ENCODE measurements around the gene STX8. TPM values are rescaled to one million over a fixed set of nuclear protein-coding genes. Genes with fewer than 3 reads are reported as not detected.

The STX8 gene
- total and polyA plus RNA-seq, 4 donors = 14.7 to 39.5 (median 28.7) TPM

DNA sequence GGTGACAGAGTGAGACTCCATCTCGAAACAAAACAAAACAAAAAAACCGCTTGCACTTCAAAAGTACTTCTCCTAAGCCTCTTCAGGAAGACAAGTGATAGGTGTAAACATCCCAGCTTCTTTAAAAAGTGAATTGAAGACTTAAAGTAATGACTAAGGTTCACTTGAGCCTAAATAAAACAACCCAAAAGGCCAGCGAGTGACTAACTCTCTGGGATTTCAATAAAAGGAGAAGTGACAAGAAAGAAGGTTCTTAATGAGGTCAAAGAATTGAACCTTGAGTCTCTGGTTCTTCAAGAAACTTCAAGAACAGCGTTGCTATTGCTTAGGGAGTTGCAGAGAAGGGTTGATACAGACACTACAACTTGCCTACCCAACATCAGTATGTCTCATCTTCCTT, 42.2 kb downstream of the STX8 start (continued):
- TF ChIP-seq, protein P1, sequence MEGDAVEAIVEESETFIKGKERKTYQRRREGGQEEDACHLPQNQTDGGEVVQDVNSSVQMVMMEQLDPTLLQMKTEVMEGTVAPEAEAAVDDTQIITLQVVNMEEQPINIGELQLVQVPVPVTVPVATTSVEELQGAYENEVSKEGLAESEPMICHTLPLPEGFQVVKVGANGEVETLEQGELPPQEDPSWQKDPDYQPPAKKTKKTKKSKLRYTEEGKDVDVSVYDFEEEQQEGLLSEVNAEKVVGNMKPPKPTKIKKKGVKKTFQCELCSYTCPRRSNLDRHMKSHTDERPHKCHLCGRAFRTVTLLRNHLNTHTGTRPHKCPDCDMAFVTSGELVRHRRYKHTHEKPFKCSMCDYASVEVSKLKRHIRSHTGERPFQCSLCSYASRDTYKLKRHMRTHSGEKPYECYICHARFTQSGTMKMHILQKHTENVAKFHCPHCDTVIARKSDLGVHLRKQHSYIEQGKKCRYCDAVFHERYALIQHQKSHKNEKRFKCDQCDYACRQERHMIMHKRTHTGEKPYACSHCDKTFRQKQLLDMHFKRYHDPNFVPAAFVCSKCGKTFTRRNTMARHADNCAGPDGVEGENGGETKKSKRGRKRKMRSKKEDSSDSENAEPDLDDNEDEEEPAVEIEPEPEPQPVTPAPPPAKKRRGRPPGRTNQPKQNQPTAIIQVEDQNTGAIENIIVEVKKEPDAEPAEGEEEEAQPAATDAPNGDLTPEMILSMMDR (IDR thresholded peaks at IDR 0.05; ENCODE audit: low read depth, low read length, missing input control) = no peak
- TF ChIP-seq JUND (IDR thresholded peaks at IDR 0.05) (no peak), NR2F2 (IDR thresholded peaks at IDR 0.05) (no peak), TAF1 (conservative IDR thresholded peaks at IDR 0.05) (no peak), HNF4G (IDR thresholded peaks at IDR 0.05) (no peak), FOXA1 (IDR thresholded peaks at IDR 0.05) (no peak)

DNA sequence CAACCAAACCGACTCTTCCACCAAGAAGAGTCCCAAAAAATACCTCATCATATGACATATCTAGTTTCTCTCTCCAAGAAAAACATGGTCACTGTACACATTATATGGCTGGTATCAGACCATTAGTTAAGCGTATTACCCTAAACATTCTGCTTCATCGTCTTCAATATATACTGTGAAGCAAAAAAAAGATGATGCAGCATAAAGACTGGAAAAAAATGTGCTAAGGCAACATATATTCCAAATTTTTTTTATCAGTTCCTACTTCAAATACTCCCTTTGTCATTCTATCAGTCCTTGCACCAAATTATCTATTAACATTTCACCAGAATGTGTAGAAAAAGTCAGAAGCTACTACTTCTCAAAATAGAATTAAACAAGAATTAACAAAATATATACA, 42.9 kb downstream of the STX8 start:
- no peaks in the 10 kb centered on the region for H3K27me3 ChIP-seq (ENCODE audit: control insufficient read depth in 4 of 4, insufficient read depth in 4 of 4, low read length in 3 of 4)
- TF ChIP-seq NR2F2 (IDR thresholded peaks at IDR 0.05) (no peak), FOXA1 (IDR thresholded peaks at IDR 0.05) (no peak), GABPA (IDR thresholded peaks at IDR 0.05 in 1 of 2, conservative IDR thresholded peaks at IDR 0.05 in 1 of 2) (no peak), RXRA (IDR thresholded peaks at IDR 0.05) (no peak), HNF4A (conservative IDR thresholded peaks at IDR 0.05) (no peak), TAF1 (conservative IDR thresholded peaks at IDR 0.05) (no peak), EGR1 (IDR thresholded peaks at IDR 0.05; ENCODE audit: low read depth in 2 of 2) (no peak), SP1 (IDR thresholded peaks at IDR 0.05) (no peak), HNF4G (IDR thresholded peaks at IDR 0.05) (no peak), RAD21 (IDR thresholded peaks at IDR 0.05) (no peak), YY1 (IDR thresholded peaks at IDR 0.05) (no peak), JUND (IDR thresholded peaks at IDR 0.05) (no peak)
- TF ChIP-seq, protein P2, sequence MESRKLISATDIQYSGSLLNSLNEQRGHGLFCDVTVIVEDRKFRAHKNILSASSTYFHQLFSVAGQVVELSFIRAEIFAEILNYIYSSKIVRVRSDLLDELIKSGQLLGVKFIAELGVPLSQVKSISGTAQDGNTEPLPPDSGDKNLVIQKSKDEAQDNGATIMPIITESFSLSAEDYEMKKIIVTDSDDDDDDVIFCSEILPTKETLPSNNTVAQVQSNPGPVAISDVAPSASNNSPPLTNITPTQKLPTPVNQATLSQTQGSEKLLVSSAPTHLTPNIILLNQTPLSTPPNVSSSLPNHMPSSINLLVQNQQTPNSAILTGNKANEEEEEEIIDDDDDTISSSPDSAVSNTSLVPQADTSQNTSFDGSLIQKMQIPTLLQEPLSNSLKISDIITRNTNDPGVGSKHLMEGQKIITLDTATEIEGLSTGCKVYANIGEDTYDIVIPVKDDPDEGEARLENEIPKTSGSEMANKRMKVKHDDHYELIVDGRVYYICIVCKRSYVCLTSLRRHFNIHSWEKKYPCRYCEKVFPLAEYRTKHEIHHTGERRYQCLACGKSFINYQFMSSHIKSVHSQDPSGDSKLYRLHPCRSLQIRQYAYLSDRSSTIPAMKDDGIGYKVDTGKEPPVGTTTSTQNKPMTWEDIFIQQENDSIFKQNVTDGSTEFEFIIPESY (IDR thresholded peaks at IDR 0.05) = no peak
- TF ChIP-seq, protein P3, sequence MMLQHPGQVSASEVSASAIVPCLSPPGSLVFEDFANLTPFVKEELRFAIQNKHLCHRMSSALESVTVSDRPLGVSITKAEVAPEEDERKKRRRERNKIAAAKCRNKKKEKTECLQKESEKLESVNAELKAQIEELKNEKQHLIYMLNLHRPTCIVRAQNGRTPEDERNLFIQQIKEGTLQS (IDR thresholded peaks at IDR 0.05) = no peak
- TF ChIP-seq, protein P4, sequence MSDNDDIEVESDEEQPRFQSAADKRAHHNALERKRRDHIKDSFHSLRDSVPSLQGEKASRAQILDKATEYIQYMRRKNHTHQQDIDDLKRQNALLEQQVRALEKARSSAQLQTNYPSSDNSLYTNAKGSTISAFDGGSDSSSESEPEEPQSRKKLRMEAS (IDR thresholded peaks at IDR 0.05) = no peak
- WGBS = 97% methylated on average over 3 of the region's 3 CpGs
- DNase-seq (ENCODE audit: low spot score) = no peak
- H3K27ac ChIP-seq (ENCODE audit: low read depth in 1 of 2, low read length in 2 of 2) = no peak overlapping the region
- H3K9ac ChIP-seq (ENCODE audit: low read depth in 1 of 2, low read length in 2 of 2) = no peak overlapping the region
- no peaks in the 10 kb centered on the region for H3K36me3 ChIP-seq (ENCODE audit: control insufficient read depth in 4 of 4, insufficient read depth in 3 of 4, low read depth in 1 of 4, low read length in 3 of 4)
- no peak overlapping the region for H3K4me3 ChIP-seq (ENCODE audit: low read depth in 1 of 3, low read length in 3 of 3)
- H3K4me1 ChIP-seq (ENCODE audit: control insufficient read depth in 4 of 4, insufficient read depth in 4 of 4, low read length in 3 of 4) = peaks cover 0 to 4% (median 0%) of the 10 kb centered on the region in 4 donors
- H3K9me3 ChIP-seq (ENCODE audit: control insufficient read depth in 4 of 4, low read length in 3 of 4) = no peaks in the 10 kb centered on the region

DNA sequence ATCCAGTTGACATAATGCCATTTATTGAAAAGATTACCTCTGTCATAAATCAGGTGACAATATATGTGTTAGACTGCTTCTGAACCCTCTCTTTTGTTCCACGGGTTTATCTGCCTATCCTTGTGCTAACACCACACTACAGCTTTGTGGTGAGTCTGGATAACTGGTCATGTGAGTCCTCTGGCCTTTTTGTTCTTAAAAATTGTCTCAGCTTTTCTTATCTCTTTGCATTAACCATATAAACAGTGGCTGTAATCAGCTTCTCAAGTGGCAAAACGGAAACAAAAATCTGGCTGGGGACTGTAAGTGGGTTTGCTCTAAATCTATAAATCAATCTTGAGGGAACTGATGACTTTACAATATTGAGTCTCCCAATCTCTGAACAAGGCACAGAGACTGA, 44.6 kb downstream of the STX8 start:
- Histone ChIP-seq H3K27me3 (ENCODE audit: control insufficient read depth in 4 of 4, insufficient read depth in 4 of 4, low read length in 3 of 4) (no peaks in the 10 kb centered on the region), H3K4me1 (ENCODE audit: control insufficient read depth in 4 of 4, insufficient read depth in 4 of 4, low read length in 3 of 4) (no peaks in the 10 kb centered on the region), H3K27ac (ENCODE audit: low read depth in 1 of 2, low read length in 2 of 2) (no peak overlapping the region), H3K36me3 (ENCODE audit: control insufficient read depth in 4 of 4, insufficient read depth in 3 of 4, low read depth in 1 of 4, low read length in 3 of 4) (no peaks in the 10 kb centered on the region), H3K9me3 (ENCODE audit: control insufficient read depth in 4 of 4, low read length in 3 of 4) (no peaks in the 10 kb centered on the region), H3K9ac (ENCODE audit: low read depth in 1 of 2, low read length in 2 of 2) (no peak overlapping the region), H3K4me3 (ENCODE audit: low read depth in 1 of 3, low read length in 3 of 3) (no peak overlapping the region)
- DNase-seq (ENCODE audit: low spot score) = no peak
- TF ChIP-seq HNF4G (IDR thresholded peaks at IDR 0.05) = no peak
- TF ChIP-seq, protein P5, sequence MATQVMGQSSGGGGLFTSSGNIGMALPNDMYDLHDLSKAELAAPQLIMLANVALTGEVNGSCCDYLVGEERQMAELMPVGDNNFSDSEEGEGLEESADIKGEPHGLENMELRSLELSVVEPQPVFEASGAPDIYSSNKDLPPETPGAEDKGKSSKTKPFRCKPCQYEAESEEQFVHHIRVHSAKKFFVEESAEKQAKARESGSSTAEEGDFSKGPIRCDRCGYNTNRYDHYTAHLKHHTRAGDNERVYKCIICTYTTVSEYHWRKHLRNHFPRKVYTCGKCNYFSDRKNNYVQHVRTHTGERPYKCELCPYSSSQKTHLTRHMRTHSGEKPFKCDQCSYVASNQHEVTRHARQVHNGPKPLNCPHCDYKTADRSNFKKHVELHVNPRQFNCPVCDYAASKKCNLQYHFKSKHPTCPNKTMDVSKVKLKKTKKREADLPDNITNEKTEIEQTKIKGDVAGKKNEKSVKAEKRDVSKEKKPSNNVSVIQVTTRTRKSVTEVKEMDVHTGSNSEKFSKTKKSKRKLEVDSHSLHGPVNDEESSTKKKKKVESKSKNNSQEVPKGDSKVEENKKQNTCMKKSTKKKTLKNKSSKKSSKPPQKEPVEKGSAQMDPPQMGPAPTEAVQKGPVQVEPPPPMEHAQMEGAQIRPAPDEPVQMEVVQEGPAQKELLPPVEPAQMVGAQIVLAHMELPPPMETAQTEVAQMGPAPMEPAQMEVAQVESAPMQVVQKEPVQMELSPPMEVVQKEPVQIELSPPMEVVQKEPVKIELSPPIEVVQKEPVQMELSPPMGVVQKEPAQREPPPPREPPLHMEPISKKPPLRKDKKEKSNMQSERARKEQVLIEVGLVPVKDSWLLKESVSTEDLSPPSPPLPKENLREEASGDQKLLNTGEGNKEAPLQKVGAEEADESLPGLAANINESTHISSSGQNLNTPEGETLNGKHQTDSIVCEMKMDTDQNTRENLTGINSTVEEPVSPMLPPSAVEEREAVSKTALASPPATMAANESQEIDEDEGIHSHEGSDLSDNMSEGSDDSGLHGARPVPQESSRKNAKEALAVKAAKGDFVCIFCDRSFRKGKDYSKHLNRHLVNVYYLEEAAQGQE (IDR thresholded peaks at IDR 0.05) = no peak
- TF ChIP-seq, protein P4 (IDR thresholded peaks at IDR 0.05) = no peak
- 63% methylated on average over 2 of the region's 2 CpGs for WGBS

All from liver (tissue), 9 donors.